K562 (cell line): ENCODE data around the gene TMOD2. TPM values are rescaled to one million over a fixed set of nuclear protein-coding genes. Genes with fewer than 3 reads are reported as not detected.

Experiments
- ATAC-seq: fragments of 200-7000 bp; cut with Tn5 transposase; 3 replicates; pipeline ENCODE4 v1.9.1; 2020; ENCODE audit warnings: moderate library complexity
- BruUV-seq: library from RNA; stranded (reverse); fragments of 400-500 nt; replicated peaks from 2 replicates; lab custom pipeline; 2021; lab: Mats Ljungman, UMichigan
- CTCF ChIA-PET: fragments of 300-600 bp; formaldehyde crosslinking; extraction: SDS; loops from one replicate; lab custom pipeline; 2021; ENCODE audit warnings: low intra/inter-chr PET ratio; lab: Yijun Ruan, JAX
- POLR2A ChIA-PET: fragments of 300-600, 350-650 bp; sonication (Branson Sonifier 250); formaldehyde crosslinking; extraction: SDS; loops from one replicate; lab custom pipeline; 2021; ENCODE audit warnings: antibody characterized with exemption, inconsistent platforms; lab: Yijun Ruan, JAX
- DNase-seq, 4 experiments: peaks; one replicate each; pipeline versions ENCODE4 v3.0.0 to v3.0.0-alpha.2; 2011 to 2018; ENCODE audit warnings: low spot score in 3 of 4, mixed read lengths in 3 of 4; ENCODE audit errors: extremely low read depth in 1 of 4
- FAIRE-seq: peaks from 2 replicates; lab custom pipeline; 2011; peaks lifted over from hg19 to GRCh38; lab: Jason Lieb, UNC
- H2AFZ ChIP-seq: 2 replicates; pipeline ENCODE4 v1.6.0; 2011; ENCODE audit warnings: low read depth, low read length, control low read depth, inconsistent platforms
- H3K27ac ChIP-seq: fragments of 200-600 bp; 3 replicates; pipeline ENCODE4 v1.8.0; 2011; ENCODE audit warnings: low read depth, mild to moderate bottlenecking, control low read depth, inconsistent platforms, low read length, moderate library complexity, mixed read lengths; ENCODE audit errors: extremely low read depth
- H3K27me3 ChIP-seq, 2 experiments: fragments of 300-600 bp in 1 of 2; 2 replicates in 1 of 2; 3 replicates in 1 of 2; pipeline versions ENCODE4 v1.6.0 to v1.8.0; 2011; ENCODE audit warnings: inconsistent platforms in 2 of 2, low read length in 2 of 2, mild to moderate bottlenecking in 1 of 2, mixed read lengths in 1 of 2, moderate library complexity in 1 of 2; ENCODE audit not compliant: control insufficient read depth in 2 of 2, insufficient read depth in 2 of 2
- H3K36me3 ChIP-seq: fragments of 300-600 bp; 3 replicates; pipeline ENCODE4 v1.8.0; 2011; ENCODE audit warnings: mild to moderate bottlenecking, low read length, inconsistent platforms; ENCODE audit not compliant: control insufficient read depth, insufficient read depth
- H3K4me1 ChIP-seq, 2 experiments: fragments of 200-600 bp in 1 of 2; replicated peaks in 1 of 2; 2 replicates in 1 of 2; 3 replicates in 1 of 2; pipeline versions ENCODE4 v1.5.1 to v1.8.0; 2011; ENCODE audit warnings: inconsistent platforms in 2 of 2, low read length in 2 of 2, mild to moderate bottlenecking in 1 of 2, mixed read lengths in 1 of 2, moderate library complexity in 1 of 2; ENCODE audit not compliant: control insufficient read depth in 2 of 2, insufficient read depth in 2 of 2
- H3K4me2 ChIP-seq: 2 replicates; pipeline ENCODE4 v1.6.1; 2011; ENCODE audit warnings: low read length, control low read depth, inconsistent platforms, mixed read lengths; ENCODE audit not compliant: insufficient read depth
- H3K4me3 ChIP-seq: fragments of 200-600 bp; sonication (generic), shearing (Covaris generic); 2 replicates; pipeline ENCODE4 v1.5.1; 2016; ENCODE audit warnings: control low read depth, inconsistent platforms
- H3K79me2 ChIP-seq: fragments of 200-600 bp; 3 replicates; pipeline ENCODE4 v1.8.0; 2011; ENCODE audit warnings: low read length, inconsistent platforms; ENCODE audit not compliant: control insufficient read depth, insufficient read depth
- H3K9ac ChIP-seq, 2 experiments: 2 replicates each; pipeline versions ENCODE4 v1.6.0 to v1.6.1; 2011; ENCODE audit warnings: low read depth in 2 of 2, low read length in 2 of 2, control low read depth in 1 of 2, inconsistent platforms in 1 of 2, mild to moderate bottlenecking in 1 of 2, mixed read lengths in 1 of 2; ENCODE audit not compliant: insufficient read depth in 1 of 2
- H3K9me1 ChIP-seq: one replicate; pipeline ENCODE4 v1.6.0; 2011; ENCODE audit warnings: inconsistent platforms, mild to moderate bottlenecking, low read length, moderate library complexity; ENCODE audit not compliant: control insufficient read depth, insufficient read depth
- H3K9me3 ChIP-seq: replicated peaks from 2 replicates; pipeline ENCODE4 v1.5.1; 2011; ENCODE audit warnings: low read depth, low read length, inconsistent platforms; ENCODE audit not compliant: control insufficient read depth, insufficient read depth
- H4K20me1 ChIP-seq: replicated peaks from 2 replicates; pipeline ENCODE4 v1.6.1; 2011; ENCODE audit warnings: low read length, inconsistent platforms, mixed read lengths; ENCODE audit not compliant: control insufficient read depth, insufficient read depth
- BCLAF1 ChIP-seq, 2 experiments: fragments of 450-650 bp in 1 of 2; IDR thresholded peaks; 2 replicates each; pipeline ENCODE4 v1.6.1; 2011 to 2017; ENCODE audit warnings: low read depth in 2 of 2, antibody characterized with exemption in 1 of 2, borderline replicate concordance in 1 of 2, low read length in 1 of 2, mild to moderate bottlenecking in 1 of 2, mixed read lengths in 1 of 2; ENCODE audit not compliant: control insufficient read depth in 1 of 2
- CEBPG ChIP-seq, 3 experiments: fragments of 200-800 bp in 1 of 3; sonication (Bioruptor generic) in 1 of 3; sonication (generic) in 1 of 3; formaldehyde crosslinking in 1 of 3; IDR thresholded peaks in 2 of 3; conservative IDR thresholded peaks in 1 of 3; 2 replicates each; pipeline versions ENCODE4 v1.6.1 to v1.8.0; 2016 to 2022; ENCODE audit warnings: missing compliant biosample characterization in 2 of 3, missing genetic modification characterization in 2 of 3, mild to moderate bottlenecking in 1 of 3, missing genetic modification reagents in 1 of 3
- GABPA ChIP-seq: fragments of 200-800 bp; sonication (Bioruptor generic); conservative IDR thresholded peaks from 2 replicates; pipeline ENCODE4 v1.6.1; 2016; ENCODE audit warnings: low read depth, missing genetic modification characterization, missing compliant biosample characterization
- ID3 ChIP-seq, 2 experiments: fragments of 250-450 bp in 1 of 2; fragments of 450-650 bp in 1 of 2; sonication (Bioruptor Pico) in 1 of 2; IDR thresholded peaks; 2 replicates each; pipeline versions ENCODE4 v1.6.1 to v1.8.0; 2016 to 2021; ENCODE audit warnings: mild to moderate bottlenecking in 2 of 2, moderate library complexity in 2 of 2, missing compliant biosample characterization in 1 of 2, missing genetic modification characterization in 1 of 2
- L3MBTL2 ChIP-seq: fragments of 450-650 bp; IDR thresholded peaks from 2 replicates; pipeline ENCODE4 v1.6.1; 2016; ENCODE audit warnings: mild to moderate bottlenecking, moderate library complexity
- NR4A1 ChIP-seq, 2 experiments: fragments of 250-450 bp in 1 of 2; fragments of 450-650 bp in 1 of 2; sonication (Bioruptor Pico) in 1 of 2; IDR thresholded peaks; 2 replicates each; pipeline versions ENCODE4 v1.4.0 to v1.6.1; 2016 to 2020; ENCODE audit warnings: mild to moderate bottlenecking in 2 of 2, missing compliant biosample characterization in 1 of 2, missing genetic modification characterization in 1 of 2, moderate library complexity in 1 of 2
- PHF21A ChIP-seq: fragments of 450-650 bp; IDR thresholded peaks from 2 replicates; pipeline ENCODE4 v1.6.1; 2017; ENCODE audit warnings: low read depth, borderline replicate concordance
- ZNF589 ChIP-seq: fragments of 200-800 bp; sonication (Bioruptor generic); IDR thresholded peaks from 2 replicates; pipeline ENCODE4 v1.6.1; 2016; ENCODE audit warnings: low read depth, missing genetic modification characterization, missing compliant biosample characterization
- WGBS: fragments of 100-300 bp; shearing (Covaris generic); methylation state at CpG from one replicate; pipeline ENCODE4 v1.1.6; 2016; ENCODE audit warnings: low coverage, mixed read lengths; ENCODE audit not compliant: insufficient coverage; ENCODE audit errors: missing lambda C conversion rate; 5-methylcytosine and 5-hydroxymethylcytosine counted together
- in situ Hi-C: fragments of 300-500 bp; cut with MboI; formaldehyde crosslinking; loops from 4 replicates; pipeline ENCODE4 v1.15.0; 2018; ENCODE audit warnings: inconsistent platforms, mixed read lengths
- intact Hi-C: fragments of 100-400 bp; cut with micrococcal nuclease; formaldehyde crosslinking; loops from 2 replicates; pipeline ENCODE4 v1.14.2; 2022
- polyA plus RNA-seq, 8 experiments: library from polyadenylated mRNA; depleted of rRNA in 4 of 8; stranded (reverse) in 5 of 8; unstranded in 3 of 8; fragments of >200 nt; fragmentation: Nextera tagmentation in 2 of 8; fragmentation: Illumina TruSeq in 1 of 8; extraction: Ambion mirVana in 2 of 8; extraction: Trizol in 1 of 8; gene quantifications; 2 replicates each; pipeline versions ENCODE4 v1.2.1 to v1.2.3, GENCODE V29; 2011 to 2014; ENCODE audit warnings: inconsistent platforms in 1 of 8, missing spikeins in 1 of 8
- total RNA-seq, 7 experiments: library from RNA; depleted of rRNA in 6 of 7; stranded (reverse); fragments of >200 nt in 6 of 7; fragmentation: Illumina TruSeq in 2 of 7; extraction: Trizol in 2 of 7; gene quantifications; 2 replicates each; pipeline versions ENCODE4 v1.2.1 to v1.2.3, GENCODE V29; 2011 to 2021; ENCODE audit warnings: low replicate concordance in 1 of 7

Gene TMOD2
- total and polyA plus RNA-seq, 9 of the 15 experiments (the other 6 are each of a cell fraction or from before 2014, with no cell fraction given), result 0.49 to 3.8 (median 3.0) TPM

- Histone ChIP-seq H3K27me3 (no peaks in the 10 kb centered on the region), H3K36me3 (no peaks in the 10 kb centered on the region), H3K27ac (no peak overlapping the region), H2AFZ (no peak overlapping the region), H3K79me2 (no peaks in the 10 kb centered on the region), H3K4me1 (no peaks in the 10 kb centered on the region; a peak in 2 of 5 replicates), H4K20me1 (no peaks in the 10 kb centered on the region), H3K9me1 (no peaks in the 10 kb centered on the region), H3K9ac (no peak overlapping the region), H3K4me2 (no peak overlapping the region), H3K4me3 (no peak overlapping the region), H3K9me3 (no peaks in the 10 kb centered on the region)
- BruUV-seq, result no TSS peak
- intact Hi-C loops, result no loop called here
- FAIRE-seq (no peak), ATAC-seq (peak; percentile 73), DNase-seq (no peak)
- TF ChIP-seq ID3 (CRISPR knock-in tag; IDR thresholded peaks at IDR 0.05) (no peak), ID3 (tag; IDR thresholded peaks at IDR 0.05) (no peak), BCLAF1 (IDR thresholded peaks at IDR 0.05; ENCODE audit: borderline replicate concordance in 1 of 2, control insufficient read depth in 1 of 2, low read depth in 2 of 2, low read length in 1 of 2) (no peak), L3MBTL2 (no peak), ZNF589 (CRISPR knock-in tag) (no peak), GABPA (tag) (no peak), NR4A1 (CRISPR knock-in tag; IDR thresholded peaks at IDR 0.05) (no peak), NR4A1 (tag; IDR thresholded peaks at IDR 0.05) (no peak), PHF21A (no peak), CEBPG (CRISPR knock-in tag; IDR thresholded peaks at IDR 0.05) (no peak), CEBPG (tag; conservative IDR thresholded peaks at IDR 0.05 in 1 of 2, IDR thresholded peaks at IDR 0.05 in 1 of 2) (peak in 1 of 2 experiments; percentile 45; a peak in 1 of 4 replicates)
- ChIA-PET POLR2A (interaction anchor here (0.5 to 0.6 kb wide), 2 partner anchors 49 to 156 kb away, joined by 3 read pairs; no protein-coding TSS in a partner anchor), CTCF (no interaction called here)
- in situ Hi-C loops, result no loop called here
- 26% methylated on average over 2 of the region's 2 CpGs for WGBS
Measured at GRCh38 chr15:51803965-51804364, 52.6 kb downstream of the TMOD2 start.
